Measurements from ENCODE around the gene KRT77. TPM values are rescaled to one million over a fixed set of nuclear protein-coding genes. Genes with fewer than 3 reads are reported as not detected.
"Not testable (repeated sequence)": the region's sequence is repeated elsewhere in the genome, so short reads cannot be mapped to it uniquely, and the experiment has no call there.

KRT77 gene
- total RNA-seq, 1 donor from 2014 or later: not detected

GRCh38 chr12:52715416-52715815 is 12.1 kb upstream of the KRT77 start:
- Mint-ChIP-seq H3K36me3 (ENCODE audit: unreplicated experiment) (no peaks in the 10 kb centered on the region), H3K9me3 (ENCODE audit: unreplicated experiment) (no peaks in the 10 kb centered on the region), H3K4me3 (ENCODE audit: unreplicated experiment) (no peak overlapping the region), H3K27ac (ENCODE audit: unreplicated experiment) (no peak overlapping the region), H3K27me3 (ENCODE audit: unreplicated experiment) (peaks cover 66% of the 10 kb centered on the region), H3K4me1 (ENCODE audit: unreplicated experiment) (peaks cover 2% of the 10 kb centered on the region)
- no peak for DNase-seq (ENCODE audit: extremely low spot score, unreplicated experiment)
- TF ChIP-seq, protein P1, sequence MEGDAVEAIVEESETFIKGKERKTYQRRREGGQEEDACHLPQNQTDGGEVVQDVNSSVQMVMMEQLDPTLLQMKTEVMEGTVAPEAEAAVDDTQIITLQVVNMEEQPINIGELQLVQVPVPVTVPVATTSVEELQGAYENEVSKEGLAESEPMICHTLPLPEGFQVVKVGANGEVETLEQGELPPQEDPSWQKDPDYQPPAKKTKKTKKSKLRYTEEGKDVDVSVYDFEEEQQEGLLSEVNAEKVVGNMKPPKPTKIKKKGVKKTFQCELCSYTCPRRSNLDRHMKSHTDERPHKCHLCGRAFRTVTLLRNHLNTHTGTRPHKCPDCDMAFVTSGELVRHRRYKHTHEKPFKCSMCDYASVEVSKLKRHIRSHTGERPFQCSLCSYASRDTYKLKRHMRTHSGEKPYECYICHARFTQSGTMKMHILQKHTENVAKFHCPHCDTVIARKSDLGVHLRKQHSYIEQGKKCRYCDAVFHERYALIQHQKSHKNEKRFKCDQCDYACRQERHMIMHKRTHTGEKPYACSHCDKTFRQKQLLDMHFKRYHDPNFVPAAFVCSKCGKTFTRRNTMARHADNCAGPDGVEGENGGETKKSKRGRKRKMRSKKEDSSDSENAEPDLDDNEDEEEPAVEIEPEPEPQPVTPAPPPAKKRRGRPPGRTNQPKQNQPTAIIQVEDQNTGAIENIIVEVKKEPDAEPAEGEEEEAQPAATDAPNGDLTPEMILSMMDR (IDR thresholded peaks at IDR 0.05): peak; percentile 7

GRCh38 chr12:52714887-52715281 is 11.6 kb upstream of the KRT77 start:
- Mint-ChIP-seq H3K36me3 (ENCODE audit: unreplicated experiment) (no peaks in the 10 kb centered on the region), H3K9me3 (ENCODE audit: unreplicated experiment) (no peaks in the 10 kb centered on the region), H3K27ac (ENCODE audit: unreplicated experiment) (no peak overlapping the region), H3K27me3 (ENCODE audit: unreplicated experiment) (peaks cover 60% of the 10 kb centered on the region), H3K4me3 (ENCODE audit: unreplicated experiment) (no peak overlapping the region), H3K4me1 (ENCODE audit: unreplicated experiment) (peaks cover 2% of the 10 kb centered on the region)
- DNase-seq (ENCODE audit: extremely low spot score, unreplicated experiment): no peak
- TF ChIP-seq, protein P1 (IDR thresholded peaks at IDR 0.05): no peak

- Mint-ChIP-seq H3K4me3 (ENCODE audit: unreplicated experiment) (no peak overlapping the region), H3K27ac (ENCODE audit: unreplicated experiment) (no peak overlapping the region), H3K9me3 (ENCODE audit: unreplicated experiment) (no peaks in the 10 kb centered on the region), H3K36me3 (ENCODE audit: unreplicated experiment) (no peaks in the 10 kb centered on the region), H3K4me1 (ENCODE audit: unreplicated experiment) (peaks cover 2% of the 10 kb centered on the region), H3K27me3 (ENCODE audit: unreplicated experiment) (peaks cover 60% of the 10 kb centered on the region)
- TF ChIP-seq, protein P1 (IDR thresholded peaks at IDR 0.05): no peak
- no peak for DNase-seq (ENCODE audit: extremely low spot score, unreplicated experiment)
Measured at GRCh38 chr12:52713960-52714886, 10.9 kb upstream of the KRT77 start.

- DNase-seq (ENCODE audit: extremely low spot score, unreplicated experiment); H3K36me3 Mint-ChIP-seq (ENCODE audit: unreplicated experiment); H3K4me1 Mint-ChIP-seq (ENCODE audit: unreplicated experiment); H3K27ac Mint-ChIP-seq (ENCODE audit: unreplicated experiment); H3K9me3 Mint-ChIP-seq (ENCODE audit: unreplicated experiment); H3K4me3 Mint-ChIP-seq (ENCODE audit: unreplicated experiment): not testable (repeated sequence)
- H3K27me3 Mint-ChIP-seq (ENCODE audit: unreplicated experiment): peaks cover 69% of the 10 kb centered on the region
Measured at GRCh38 chr12:52712122-52712521, 8.8 kb upstream of the KRT77 start.

GRCh38 chr12:52710730-52711129 is 7.4 kb upstream of the KRT77 start:
- TF ChIP-seq, protein P1 (IDR thresholded peaks at IDR 0.05): no peak
- no peaks in the 10 kb centered on the region for H3K36me3 Mint-ChIP-seq (ENCODE audit: unreplicated experiment)
- H3K27ac Mint-ChIP-seq (ENCODE audit: unreplicated experiment): no peak overlapping the region
- H3K27me3 Mint-ChIP-seq (ENCODE audit: unreplicated experiment): peaks cover 63% of the 10 kb centered on the region
- DNase-seq (ENCODE audit: extremely low spot score, unreplicated experiment): no peak
- no peaks in the 10 kb centered on the region for H3K9me3 Mint-ChIP-seq (ENCODE audit: unreplicated experiment)
- H3K4me3 Mint-ChIP-seq (ENCODE audit: unreplicated experiment): no peak overlapping the region
- peaks cover 2% of the 10 kb centered on the region for H3K4me1 Mint-ChIP-seq (ENCODE audit: unreplicated experiment)

Data from osteocyte (in vitro differentiated cells).